WTC11 (cell line): ENCODE data around the gene MOB3C. TPM values are rescaled to one million over a fixed set of nuclear protein-coding genes. Genes with fewer than 3 reads are reported as not detected.

Source experiments
- ATAC-seq: fragments of 200-7000 bp; cut with Tn5 transposase; 2 replicates; pipeline ENCODE4 v1.10.0; 2021; ENCODE audit warnings: mild to moderate bottlenecking, moderate library complexity
- CTCF ChIA-PET: fragments of 300-600 bp; sonication (Branson Sonifier 250); formaldehyde crosslinking; loops from one replicate; lab custom pipeline; 2021; ENCODE audit warnings: antibody characterized with exemption; lab: Charles Lee
- POLR2A ChIA-PET: fragments of 350-600 bp; sonication (Branson Sonifier 250); formaldehyde crosslinking; loops from one replicate; lab custom pipeline; 2021; ENCODE audit warnings: antibody characterized with exemption; lab: Charles Lee
- DNase-seq: peaks from one replicate; pipeline ENCODE4 v3.0.0; 2021; ENCODE audit warnings: low spot score
- H3K27ac Mint-ChIP-seq: 2 replicates; pipeline ENCODE4 v1.8.0; 2021; ENCODE audit warnings: mixed read lengths
- H3K27me3 Mint-ChIP-seq: 2 replicates; pipeline ENCODE4 v1.8.0; 2021; ENCODE audit warnings: low read depth, mild to moderate bottlenecking, moderate library complexity, mixed read lengths
- H3K36me3 Mint-ChIP-seq: 2 replicates; pipeline ENCODE4 v1.8.0; 2021; ENCODE audit warnings: mixed read lengths
- H3K4me1 Mint-ChIP-seq: 2 replicates; pipeline ENCODE4 v1.8.0; 2022; ENCODE audit warnings: mixed read lengths
- H3K4me3 Mint-ChIP-seq: 2 replicates; pipeline ENCODE4 v1.8.0; 2021; ENCODE audit warnings: mild to moderate bottlenecking, moderate library complexity, mixed read lengths
- H3K9me3 Mint-ChIP-seq: 2 replicates; pipeline ENCODE4 v1.8.0; 2021; ENCODE audit warnings: mixed read lengths
- ARID4B ChIP-seq: sonication (generic); formaldehyde crosslinking; IDR thresholded peaks from 2 replicates; pipeline ENCODE4 v1.8.0; 2023; ENCODE audit warnings: missing genetic modification reagents, mild to moderate bottlenecking, borderline replicate concordance
- ATF3 ChIP-seq: sonication (generic); formaldehyde crosslinking; conservative IDR thresholded peaks from 2 replicates; pipeline ENCODE4 v1.8.1; 2022; ENCODE audit warnings: mild to moderate bottlenecking, missing genetic modification reagents
- CDX4 ChIP-seq: fragments of 250-450 bp; sonication (Bioruptor Pico); IDR thresholded peaks from 2 replicates; pipeline ENCODE4 v1.9.0; 2021; ENCODE audit warnings: moderate library complexity, mild to moderate bottlenecking, inconsistent platforms, borderline replicate concordance
- CREM ChIP-seq: sonication (generic); formaldehyde crosslinking; IDR thresholded peaks from 2 replicates; pipeline ENCODE4 v1.8.1; 2022; ENCODE audit warnings: mild to moderate bottlenecking, missing genetic modification reagents, moderate library complexity
- ETV6 ChIP-seq: sonication (generic); formaldehyde crosslinking; IDR thresholded peaks from 2 replicates; pipeline ENCODE4 v1.8.1; 2022; ENCODE audit warnings: mild to moderate bottlenecking, missing genetic modification reagents
- FOXK1 ChIP-seq: sonication (generic); formaldehyde crosslinking; IDR thresholded peaks from 2 replicates; pipeline ENCODE4 v1.8.0; 2022; ENCODE audit warnings: mild to moderate bottlenecking, moderate library complexity, missing genetic modification reagents
- GABPB1 ChIP-seq: sonication (generic); formaldehyde crosslinking; IDR thresholded peaks from 2 replicates; pipeline ENCODE4 v1.8.1; 2023; ENCODE audit warnings: mild to moderate bottlenecking, missing genetic modification reagents
- GTF2I ChIP-seq: fragments of 250-450 bp; sonication (Bioruptor Pico); conservative IDR thresholded peaks from 2 replicates; pipeline ENCODE4 v1.4.0; 2021; ENCODE audit warnings: mild to moderate bottlenecking
- HMGA2 ChIP-seq: fragments of 250-450 bp; sonication (Bioruptor Pico); IDR thresholded peaks from 2 replicates; pipeline ENCODE4 v1.4.0; 2021; ENCODE audit warnings: mild to moderate bottlenecking, moderate library complexity
- MLX ChIP-seq: sonication (generic); formaldehyde crosslinking; IDR thresholded peaks from 2 replicates; pipeline ENCODE4 v1.8.1; 2023; ENCODE audit warnings: mild to moderate bottlenecking, missing genetic modification reagents, moderate library complexity
- NR3C1 ChIP-seq: sonication (generic); formaldehyde crosslinking; conservative IDR thresholded peaks from 2 replicates; pipeline ENCODE4 v1.8.1; 2023; ENCODE audit warnings: low read depth, mild to moderate bottlenecking, missing genetic modification reagents
- PREB ChIP-seq: sonication (generic); formaldehyde crosslinking; IDR thresholded peaks from 2 replicates; pipeline ENCODE4 v1.8.1; 2022; ENCODE audit warnings: mild to moderate bottlenecking, missing genetic modification reagents, moderate library complexity, borderline replicate concordance
- PRRX2 ChIP-seq: fragments of 250-450 bp; sonication (Bioruptor Pico); IDR thresholded peaks from 2 replicates; pipeline ENCODE4 v1.8.0; 2021; ENCODE audit warnings: mild to moderate bottlenecking
- SMAD3 ChIP-seq: sonication (generic); formaldehyde crosslinking; IDR thresholded peaks from 2 replicates; pipeline ENCODE4 v1.8.0; 2022; ENCODE audit warnings: missing genetic modification reagents, mild to moderate bottlenecking, borderline replicate concordance
- STAT6 ChIP-seq: sonication (generic); formaldehyde crosslinking; conservative IDR thresholded peaks from 2 replicates; pipeline ENCODE4 v1.8.1; 2023; ENCODE audit warnings: mild to moderate bottlenecking, low read depth, missing genetic modification reagents, moderate library complexity
- TP53 ChIP-seq: sonication (generic); formaldehyde crosslinking; IDR thresholded peaks from 2 replicates; pipeline ENCODE4 v1.8.1; 2023; ENCODE audit warnings: mild to moderate bottlenecking, missing genetic modification reagents
- USF2 ChIP-seq: sonication (generic); formaldehyde crosslinking; IDR thresholded peaks from 2 replicates; pipeline ENCODE4 v1.8.1; 2023; ENCODE audit warnings: mild to moderate bottlenecking, missing genetic modification reagents, moderate library complexity
- ZBTB43 ChIP-seq: sonication (generic); formaldehyde crosslinking; IDR thresholded peaks from 2 replicates; pipeline ENCODE4 v1.8.1; 2023; ENCODE audit warnings: mild to moderate bottlenecking, missing genetic modification reagents
- ZMAT4 ChIP-seq: fragments of 250-450 bp; sonication (Bioruptor Pico); IDR thresholded peaks from 2 replicates; pipeline ENCODE4 v1.9.0; 2021; ENCODE audit warnings: mild to moderate bottlenecking
- ZNF416 ChIP-seq: fragments of 250-450 bp; sonication (Bioruptor Pico); IDR thresholded peaks from 2 replicates; pipeline ENCODE4 v1.9.0; 2021; ENCODE audit warnings: mild to moderate bottlenecking, inconsistent platforms
- total RNA-seq: library from RNA; stranded (reverse); gene quantifications from 3 replicates; pipeline ENCODE4 v1.2.3, GENCODE V29; 2021

MOB3C gene
- total RNA-seq, 1 experiment from 2014 or later: 3.1 TPM

- TF ChIP-seq TP53 (no peak), ZMAT4 (CRISPR knock-in tag) (no peak), HMGA2 (no peak)
Observed at GRCh38 chr1:46657775-46658174, 41.2 kb upstream of the MOB3C start (continued).

GRCh38 chr1:46656643-46657042 is 40.0 kb upstream of the MOB3C start:
- CTCF ChIA-PET: interaction anchor here (1.1 to 1.7 kb wide), 2 partner anchors 52 to 68 kb away, joined by 3 to 4 read pairs; partner anchors contain the start of gene MKNK1
- ATAC-seq: no peak
- Mint-ChIP-seq H3K36me3 (peaks cover 32% of the 10 kb centered on the region), H3K27ac (no peak overlapping the region), H3K4me3 (no peak overlapping the region), H3K27me3 (no peaks in the 10 kb centered on the region), H3K9me3 (peaks cover 5% of the 10 kb centered on the region), H3K4me1 (no peaks in the 10 kb centered on the region)
- POLR2A ChIA-PET: no interaction called here
- TF ChIP-seq USF2 (CRISPR knock-in tag) (no peak), ATF3 (CRISPR knock-in tag) (no peak), CDX4 (CRISPR knock-in tag) (no peak), NR3C1 (CRISPR knock-in tag) (no peak), SMAD3 (CRISPR knock-in tag) (no peak), ZBTB43 (no peak), GTF2I (CRISPR knock-in tag) (no peak), GABPB1 (CRISPR knock-in tag) (no peak), ZNF416 (no peak), MLX (CRISPR knock-in tag) (no peak)
- DNase-seq: no peak

- ATAC-seq (no peak), DNase-seq (no peak)
- Mint-ChIP-seq H3K4me1 (no peaks in the 10 kb centered on the region), H3K9me3 (peaks cover 5% of the 10 kb centered on the region), H3K27ac (no peak overlapping the region), H3K27me3 (no peaks in the 10 kb centered on the region), H3K4me3 (no peak overlapping the region), H3K36me3 (peaks cover 38% of the 10 kb centered on the region)
- CTCF ChIA-PET: no interaction called here
- POLR2A ChIA-PET: no interaction called here
- TF ChIP-seq ETV6: no peak
- no peak for TF ChIP-seq FOXK1 (CRISPR knock-in tag)
- no peak for TF ChIP-seq PREB (CRISPR knock-in tag)
- TF ChIP-seq CREM (CRISPR knock-in tag): no peak
- no peak for TF ChIP-seq ATF3 (CRISPR knock-in tag)
- TF ChIP-seq PRRX2 (CRISPR knock-in tag): no peak
- TF ChIP-seq STAT6 (CRISPR knock-in tag): no peak
- no peak for TF ChIP-seq ARID4B
Observed at GRCh38 chr1:46655848-46656247, 39.2 kb upstream of the MOB3C start.
